Ectodermal cell (in vitro differentiated cells): ENCODE measurements around the gene HJV.

Experiments
- H3K27ac ChIP-seq: 2 replicates; pipeline ENCODE4 v1.7.0; 2013; ENCODE audit warnings: mild to moderate bottlenecking, low read depth, low read length; ENCODE audit not compliant: insufficient read depth, poor library complexity, severe bottlenecking
- H3K27me3 ChIP-seq: 2 replicates; pipeline ENCODE4 v1.7.0; 2013; ENCODE audit warnings: mild to moderate bottlenecking, low read length; ENCODE audit not compliant: insufficient read depth, control insufficient read depth, poor library complexity, severe bottlenecking
- H3K36me3 ChIP-seq: one replicate; pipeline ENCODE4 v1.7.0; 2013; ENCODE audit warnings: low read length; ENCODE audit not compliant: control insufficient read depth, insufficient read depth
- H3K4me1 ChIP-seq: one replicate; pipeline ENCODE4 v1.7.0; 2013; ENCODE audit warnings: low read length; ENCODE audit not compliant: control insufficient read depth, insufficient read depth
- H3K4me3 ChIP-seq: 2 replicates; pipeline ENCODE4 v1.7.0; 2013; ENCODE audit warnings: low read depth, low read length, control low read depth; ENCODE audit not compliant: insufficient read depth
- H3K9me3 ChIP-seq: 2 replicates; pipeline ENCODE4 v1.7.0; 2013; ENCODE audit warnings: mild to moderate bottlenecking, low read length, moderate library complexity; ENCODE audit not compliant: control insufficient read depth
- WGBS, 2 experiments: methylation state at CpG; one replicate each; pipeline ENCODE4 v1.1.7; 2013; ENCODE audit warnings: missing lambda C conversion rate in 2 of 2; 5-methylcytosine and 5-hydroxymethylcytosine counted together

Gene HJV

DNA sequence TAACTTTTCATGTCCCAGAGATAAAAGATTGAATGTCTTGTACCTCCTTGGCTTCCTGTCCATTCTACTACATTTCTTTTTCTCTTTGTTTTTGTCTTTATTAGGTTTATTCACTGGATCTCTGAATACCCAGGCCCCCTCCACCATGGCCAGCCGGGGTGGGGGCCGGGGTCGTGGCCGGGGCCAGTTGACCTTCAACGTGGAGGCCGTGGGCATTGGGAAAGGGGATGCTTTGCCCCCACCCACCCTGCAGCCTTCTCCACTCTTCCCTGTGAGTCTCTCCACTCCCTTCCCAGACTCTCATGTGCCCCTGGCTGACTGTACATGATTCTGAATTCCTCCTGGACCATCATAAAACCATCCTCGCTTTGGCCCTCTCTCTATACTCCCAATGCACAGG, 46.8 kb downstream of the HJV start:
- WGBS, 2 experiments: 94 to 95% methylated on average over 7 of the region's 7 CpGs
- no peak overlapping the region for H3K4me3 ChIP-seq
- H3K9me3 ChIP-seq: no peaks in the 10 kb centered on the region
- H3K27ac ChIP-seq: no peak overlapping the region
- H3K4me1 ChIP-seq: peaks cover 18% of the 10 kb centered on the region
- H3K36me3 ChIP-seq: no peaks in the 10 kb centered on the region
- H3K27me3 ChIP-seq: no peaks in the 10 kb centered on the region

DNA sequence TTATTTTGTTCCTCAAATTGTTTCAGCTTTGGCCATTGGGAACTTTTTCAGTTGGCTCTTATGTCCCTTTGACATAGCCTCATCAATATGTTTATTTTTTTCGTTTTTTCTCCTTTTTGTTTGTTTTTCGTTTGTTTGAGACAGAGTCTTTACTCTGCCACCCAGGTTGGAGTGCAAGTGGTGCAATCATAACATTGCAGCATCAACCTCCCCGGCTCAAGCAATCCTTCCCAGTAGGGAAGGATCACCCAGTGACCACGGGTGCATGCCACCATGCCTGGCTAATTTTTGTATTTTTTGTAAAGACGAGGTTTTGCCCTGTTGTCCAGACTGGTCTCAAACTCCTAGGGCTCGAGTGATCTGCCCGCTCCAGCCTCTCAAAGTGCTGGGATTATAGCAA, 49.0 kb downstream of the HJV start:
- no peak overlapping the region for H3K4me3 ChIP-seq
- H3K9me3 ChIP-seq: no peaks in the 10 kb centered on the region
- no peaks in the 10 kb centered on the region for H3K27me3 ChIP-seq
- WGBS, 2 experiments: 91 to 92% methylated on average over 7 of the region's 7 CpGs
- peaks cover 2% of the 10 kb centered on the region for H3K4me1 ChIP-seq
- H3K27ac ChIP-seq: no peak overlapping the region
- H3K36me3 ChIP-seq: no peaks in the 10 kb centered on the region
